HepG2 (cell line): ENCODE data around the gene TMED5. TPM values are rescaled to one million over a fixed set of nuclear protein-coding genes. Genes with fewer than 3 reads are reported as not detected.

Experiments used
- AGO2 ChIP-seq: fragments of 200-400 bp; formaldehyde crosslinking; optimal IDR thresholded peaks from 2 replicates; pipeline ENCODE3; 2017; ENCODE audit warnings: mild to moderate bottlenecking, low read depth, low read length, moderate library complexity
- CCDC6 ChIP-seq: sonication (generic); formaldehyde crosslinking; IDR thresholded peaks from 2 replicates; pipeline ENCODE4 v1.8.1; 2022; ENCODE audit warnings: mild to moderate bottlenecking, missing genetic modification reagents, moderate library complexity
- ELF3 ChIP-seq: IDR thresholded peaks from 2 replicates; pipeline ENCODE4 v1.6.1; 2016; ENCODE audit warnings: missing genetic modification reagents, missing compliant biosample characterization
- HOXA9 ChIP-seq: sonication (generic); formaldehyde crosslinking; IDR thresholded peaks from 2 replicates; pipeline ENCODE4 v1.8.1; 2022; ENCODE audit warnings: missing genetic modification reagents, mild to moderate bottlenecking, moderate library complexity, borderline replicate concordance
- MBD4 ChIP-seq: IDR thresholded peaks from 2 replicates; pipeline ENCODE4 v1.6.1; 2012; ENCODE audit warnings: low read length, inconsistent platforms, borderline replicate concordance
- NCOA1 ChIP-seq: sonication (generic); formaldehyde crosslinking; IDR thresholded peaks from 2 replicates; pipeline ENCODE4 v1.9.0; 2021; ENCODE audit warnings: missing genetic modification reagents
- NR2F2 ChIP-seq: IDR thresholded peaks from 2 replicates; pipeline ENCODE4 v1.6.1; 2012; ENCODE audit warnings: low read depth, inconsistent platforms, borderline replicate concordance
- POLR2A ChIP-seq, 2 experiments: IDR thresholded peaks; 2 replicates each; pipeline ENCODE4 v1.6.1; 2011; ENCODE audit warnings: low read depth in 2 of 2, low read length in 2 of 2, mild to moderate bottlenecking in 1 of 2, moderate library complexity in 1 of 2; ENCODE audit not compliant: insufficient read depth in 1 of 2
- RXRA ChIP-seq: sonication (generic); formaldehyde crosslinking; IDR thresholded peaks from 2 replicates; pipeline ENCODE4 v1.5.1; 2020; ENCODE audit warnings: missing genetic modification reagents
- SNRNP70 ChIP-seq: fragments of 200-400 bp; formaldehyde crosslinking; IDR thresholded peaks from 2 replicates; pipeline ENCODE4 v1.6.1; 2017; ENCODE audit warnings: mild to moderate bottlenecking, low read depth, low read length, moderate library complexity
- SRSF4 ChIP-seq: fragments of 200-400 bp; formaldehyde crosslinking; IDR thresholded peaks from one replicate; pipeline ENCODE4 v1.6.1; 2018; ENCODE audit warnings: mild to moderate bottlenecking, low read depth, low read length, moderate library complexity; ENCODE audit not compliant: poor library complexity, severe bottlenecking
- TARDBP ChIP-seq: sonication (generic); formaldehyde crosslinking; IDR thresholded peaks from 2 replicates; pipeline ENCODE4 v1.8.0; 2022; ENCODE audit warnings: mild to moderate bottlenecking, missing genetic modification reagents
- TEAD2 ChIP-seq: sonication (generic); formaldehyde crosslinking; IDR thresholded peaks from 2 replicates; pipeline ENCODE4 v1.9.0; 2021; ENCODE audit warnings: missing genetic modification reagents
- THAP11 ChIP-seq: IDR thresholded peaks from 2 replicates; pipeline ENCODE4 v1.6.1; 2016; ENCODE audit warnings: missing biosample characterization, missing genetic modification reagents
- ZFP36L1 ChIP-seq: sonication (generic); formaldehyde crosslinking; IDR thresholded peaks from 2 replicates; pipeline ENCODE4 v1.8.0; 2022; ENCODE audit warnings: mild to moderate bottlenecking, missing genetic modification reagents, moderate library complexity
- ZFP82 ChIP-seq: sonication (generic); formaldehyde crosslinking; IDR thresholded peaks from 2 replicates; pipeline ENCODE4 v1.5.1; 2020; ENCODE audit warnings: mild to moderate bottlenecking, missing genetic modification reagents, borderline replicate concordance
- ZFY ChIP-seq: sonication (generic); formaldehyde crosslinking; IDR thresholded peaks from 2 replicates; pipeline ENCODE4 v1.4.0; 2020; ENCODE audit warnings: missing genetic modification reagents
- ZNF317 ChIP-seq: sonication (generic); formaldehyde crosslinking; IDR thresholded peaks from 2 replicates; pipeline ENCODE4 v1.5.0; 2020; ENCODE audit warnings: mild to moderate bottlenecking, missing genetic modification reagents
- ZNF556 ChIP-seq: sonication (generic); formaldehyde crosslinking; IDR thresholded peaks from 2 replicates; pipeline ENCODE4 v1.4.0; 2020; ENCODE audit warnings: mild to moderate bottlenecking, missing genetic modification reagents, borderline replicate concordance
- ZNF605 ChIP-seq: sonication (generic); formaldehyde crosslinking; IDR thresholded peaks from 2 replicates; pipeline ENCODE4 v1.8.0; 2022; ENCODE audit warnings: mild to moderate bottlenecking, missing genetic modification reagents
- ZNF75D ChIP-seq: sonication (generic); formaldehyde crosslinking; IDR thresholded peaks from 2 replicates; pipeline ENCODE4 v1.8.1; 2023; ENCODE audit warnings: missing genetic modification reagents, mild to moderate bottlenecking, borderline replicate concordance
- ZNF841 ChIP-seq: sonication (generic); formaldehyde crosslinking; IDR thresholded peaks from 2 replicates; pipeline ENCODE4 v1.8.1; 2023; ENCODE audit warnings: missing genetic modification reagents, borderline replicate concordance
- polyA plus RNA-seq, 8 experiments: library from polyadenylated mRNA; depleted of rRNA in 3 of 8; stranded (reverse) in 7 of 8; unstranded in 1 of 8; fragments of >200 nt; fragmentation: Illumina TruSeq in 4 of 8; extraction: Trizol in 4 of 8; gene quantifications; 2 replicates each; pipeline versions ENCODE4 v1.2.1 to v1.2.3, GENCODE V29; 2011 to 2016; ENCODE audit warnings: low read depth in 4 of 8, missing spikeins in 1 of 8, mixed read lengths in 1 of 8; ENCODE audit not compliant: insufficient read depth in 1 of 8
- total RNA-seq, 5 experiments: library from RNA; depleted of rRNA; stranded (reverse); fragments of >200 nt; fragmentation: Illumina TruSeq; extraction: Trizol; gene quantifications; 2 replicates each; pipeline ENCODE4 v1.2.3, GENCODE V29; 2016; ENCODE audit warnings: low read depth in 1 of 5
- TF ChIP-seq, protein P1 (sequence below): sonication (generic); formaldehyde crosslinking; IDR thresholded peaks from 2 replicates; pipeline ENCODE4 v1.8.1; 2023; ENCODE audit warnings: mild to moderate bottlenecking, missing genetic modification reagents
- TF ChIP-seq, protein P2 (sequence below): sonication (generic); formaldehyde crosslinking; IDR thresholded peaks from 2 replicates; pipeline ENCODE4 v1.4.0; 2020; ENCODE audit warnings: missing genetic modification reagents; ENCODE audit errors: not compliant biosample characterization

TMED5 gene
- total and polyA plus RNA-seq, 2 of the 13 experiments (the other 11 are each of a cell fraction or from before 2014, with no cell fraction given) = 58.1 to 99.0 TPM

DNA sequence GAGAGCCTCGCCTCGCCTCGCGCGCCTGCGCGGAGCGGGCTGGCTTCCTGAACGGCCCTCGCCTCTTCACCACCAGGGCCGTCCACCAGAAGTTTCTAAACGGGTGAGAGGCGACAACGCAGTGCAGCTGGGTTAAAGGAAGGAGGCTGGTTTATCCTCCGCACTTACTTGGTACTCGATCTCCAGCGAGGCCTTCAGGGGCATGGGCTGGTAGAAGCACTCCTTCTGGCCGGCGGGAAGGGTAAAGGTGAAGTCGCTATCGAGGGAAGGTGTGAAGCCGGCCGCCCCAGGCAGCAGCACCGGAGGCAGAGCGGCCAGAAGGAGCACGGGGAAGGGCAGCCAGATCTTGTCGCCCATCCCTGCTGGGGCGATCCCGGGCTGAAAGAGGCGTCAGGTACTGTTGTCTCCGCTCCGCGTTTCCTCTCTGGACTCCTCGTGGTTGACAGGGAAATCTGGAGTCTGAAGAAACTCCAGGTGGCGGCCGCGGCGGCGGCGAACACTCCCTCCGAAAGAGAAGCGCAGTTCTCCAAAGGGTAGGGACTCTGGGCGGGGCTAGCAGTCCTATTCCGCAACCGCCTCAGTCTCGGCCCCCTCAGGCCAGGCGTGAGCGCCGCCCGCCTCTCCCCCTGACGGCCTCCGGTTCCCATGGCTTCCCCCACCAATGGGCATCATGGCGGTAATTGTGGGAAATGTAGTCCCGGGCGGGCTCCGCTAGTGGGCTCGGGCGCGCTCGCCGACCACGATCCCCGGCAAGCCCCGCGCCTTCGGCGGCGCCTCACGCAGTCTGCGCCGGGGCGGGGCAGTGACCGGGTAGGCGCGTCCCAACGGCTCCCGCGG lies at the start of gene TMED5 (continued):
- TF ChIP-seq RXRA (CRISPR knock-in tag) = no peak; the same call in 1 of the 2 replicates
- TF ChIP-seq NR2F2 = no peak; the same call in 1 of the 2 replicates
- no peak for TF ChIP-seq HOXA9 (CRISPR knock-in tag)
- TF ChIP-seq, protein P1, sequence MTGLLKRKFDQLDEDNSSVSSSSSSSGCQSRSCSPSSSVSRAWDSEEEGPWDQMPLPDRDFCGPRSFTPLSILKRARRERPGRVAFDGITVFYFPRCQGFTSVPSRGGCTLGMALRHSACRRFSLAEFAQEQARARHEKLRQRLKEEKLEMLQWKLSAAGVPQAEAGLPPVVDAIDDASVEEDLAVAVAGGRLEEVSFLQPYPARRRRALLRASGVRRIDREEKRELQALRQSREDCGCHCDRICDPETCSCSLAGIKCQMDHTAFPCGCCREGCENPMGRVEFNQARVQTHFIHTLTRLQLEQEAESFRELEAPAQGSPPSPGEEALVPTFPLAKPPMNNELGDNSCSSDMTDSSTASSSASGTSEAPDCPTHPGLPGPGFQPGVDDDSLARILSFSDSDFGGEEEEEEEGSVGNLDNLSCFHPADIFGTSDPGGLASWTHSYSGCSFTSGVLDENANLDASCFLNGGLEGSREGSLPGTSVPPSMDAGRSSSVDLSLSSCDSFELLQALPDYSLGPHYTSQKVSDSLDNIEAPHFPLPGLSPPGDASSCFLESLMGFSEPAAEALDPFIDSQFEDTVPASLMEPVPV = peak; percentile 72; the same call in 1 of the 2 replicates
- TF ChIP-seq ZNF75D (CRISPR knock-in tag) = no peak; the same call in 1 of the 2 replicates
- no peak; the same call in 1 of the 2 replicates for TF ChIP-seq ZNF556 (CRISPR knock-in tag)
- TF ChIP-seq ZFY (CRISPR knock-in tag) = peak; percentile 82
- no peak for TF ChIP-seq SRSF4
- no peak for TF ChIP-seq MBD4
- no peak for TF ChIP-seq SNRNP70
- TF ChIP-seq CCDC6 (CRISPR knock-in tag) = peak; percentile 29; the same call in 1 of the 2 replicates
- TF ChIP-seq THAP11 (CRISPR knock-in tag) = peak; percentile 98
- no peak for TF ChIP-seq ZFP82 (CRISPR knock-in tag)
- peak; percentile 90 for TF ChIP-seq ZNF605 (CRISPR knock-in tag)
- no peak for TF ChIP-seq TEAD2 (CRISPR knock-in tag)
- peak; percentile 79 to 86 for TF ChIP-seq POLR2A (IDR thresholded peaks at IDR 0.05; ENCODE audit: insufficient read depth in 1 of 2, low read depth in 2 of 2, low read length in 2 of 2)
- TF ChIP-seq ELF3 (CRISPR knock-in tag) = peak; percentile 13; the same call in 1 of the 2 replicates
- TF ChIP-seq, protein P2, sequence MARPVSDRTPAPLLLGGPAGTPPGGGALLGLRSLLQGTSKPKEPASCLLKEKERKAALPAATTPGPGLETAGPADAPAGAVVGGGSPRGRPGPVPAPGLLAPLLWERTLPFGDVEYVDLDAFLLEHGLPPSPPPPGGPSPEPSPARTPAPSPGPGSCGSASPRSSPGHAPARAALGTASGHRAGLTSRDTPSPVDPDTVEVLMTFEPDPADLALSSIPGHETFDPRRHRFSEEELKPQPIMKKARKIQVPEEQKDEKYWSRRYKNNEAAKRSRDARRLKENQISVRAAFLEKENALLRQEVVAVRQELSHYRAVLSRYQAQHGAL (CRISPR knock-in tag) = peak; percentile 39
- TF ChIP-seq ZNF841 = no peak
- TF ChIP-seq ZFP36L1 = peak; percentile 86
- TF ChIP-seq ZNF317 (CRISPR knock-in tag) = peak; percentile 82
- TF ChIP-seq TARDBP (CRISPR knock-in tag) = peak; percentile 84
- TF ChIP-seq AGO2 = no peak
- TF ChIP-seq NCOA1 (CRISPR knock-in tag) = no peak
